HG03558 (cell line): ENCODE data around the gene SNX25.
"Not testable (repeated sequence)": the region's sequence is repeated elsewhere in the genome, so short reads cannot be mapped to it uniquely, and the experiment has no call there.

Experiments used
- ATAC-seq: cut with Tn5 transposase; IDR thresholded peaks from one replicate; pipeline ENCODE4 v1.9.1; 2021; ENCODE audit warnings: moderate number of reproducible peaks; ENCODE audit not compliant: unreplicated experiment; ENCODE audit errors: extremely low read depth

Gene SNX25

DNA sequence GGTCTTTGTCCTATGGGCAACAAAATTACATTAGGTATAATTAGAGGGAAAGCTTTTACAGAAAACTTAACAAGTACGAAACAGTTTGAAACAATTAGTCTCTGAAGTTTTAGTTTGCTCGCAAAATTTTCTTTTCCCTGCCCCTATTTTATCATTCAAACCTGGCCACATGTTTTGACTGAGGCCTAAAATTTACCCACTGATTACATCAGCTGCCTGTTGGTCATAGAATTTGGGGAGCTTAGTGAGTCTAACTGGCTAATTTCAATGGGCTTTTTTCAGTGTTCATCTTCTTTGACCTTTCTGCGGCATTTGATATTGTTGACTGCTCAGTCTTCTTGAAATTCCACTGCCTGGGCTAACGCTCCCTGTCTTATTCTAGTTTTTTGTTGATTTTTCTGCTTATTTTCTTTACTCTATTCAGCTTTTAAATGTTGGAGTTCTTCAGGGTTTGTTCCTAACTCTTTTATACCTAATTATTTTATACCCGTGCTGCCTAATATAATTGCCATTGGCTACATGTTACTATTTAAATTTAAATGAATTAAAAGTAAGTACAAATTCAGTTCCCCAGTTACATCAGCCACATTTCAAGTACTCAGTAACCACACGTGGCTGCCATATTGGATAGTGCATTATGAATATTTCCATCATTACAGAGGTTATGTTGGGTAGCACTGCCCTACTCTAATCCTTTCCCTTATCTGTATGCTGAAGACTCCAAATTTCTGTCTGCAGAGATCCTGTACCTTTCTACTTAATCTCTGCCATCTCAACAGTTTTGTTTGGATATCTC lies 87.5 kb downstream of the SNX25 start:
- ATAC-seq: no peak

DNA sequence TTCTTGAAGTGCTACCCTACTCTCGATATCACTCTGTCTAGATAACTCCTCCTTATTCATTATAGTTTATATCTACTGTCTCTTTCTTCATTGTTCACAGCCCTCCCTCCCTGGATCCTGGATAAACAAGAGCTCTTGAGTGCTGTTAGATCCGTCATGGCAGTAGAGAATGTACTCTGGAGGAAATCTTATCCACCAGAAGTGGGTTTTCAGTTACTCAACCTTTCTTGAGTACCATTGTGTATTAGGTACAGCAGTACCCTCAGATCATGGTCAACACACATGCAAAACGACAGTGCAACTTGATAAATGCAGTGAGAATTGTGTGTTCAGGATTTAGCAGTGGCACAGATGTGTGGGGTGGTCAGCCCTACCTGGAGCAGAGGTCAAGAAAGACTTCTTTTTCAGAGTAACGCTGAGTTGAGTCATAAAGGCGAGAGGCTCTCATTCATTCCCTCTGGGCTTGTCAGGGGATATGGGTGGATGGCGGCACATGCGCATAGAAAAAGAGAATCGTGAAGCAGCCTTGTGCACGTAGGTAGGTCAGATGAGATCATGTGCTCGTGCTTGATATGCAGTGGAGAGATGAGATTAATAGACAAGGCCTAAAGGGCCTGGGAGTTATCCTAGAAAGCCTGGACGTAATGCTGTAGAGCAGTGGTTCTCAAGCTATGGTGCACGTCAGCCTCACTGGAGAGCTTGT lies 89.5 kb downstream of the SNX25 start:
- no peak for ATAC-seq

DNA sequence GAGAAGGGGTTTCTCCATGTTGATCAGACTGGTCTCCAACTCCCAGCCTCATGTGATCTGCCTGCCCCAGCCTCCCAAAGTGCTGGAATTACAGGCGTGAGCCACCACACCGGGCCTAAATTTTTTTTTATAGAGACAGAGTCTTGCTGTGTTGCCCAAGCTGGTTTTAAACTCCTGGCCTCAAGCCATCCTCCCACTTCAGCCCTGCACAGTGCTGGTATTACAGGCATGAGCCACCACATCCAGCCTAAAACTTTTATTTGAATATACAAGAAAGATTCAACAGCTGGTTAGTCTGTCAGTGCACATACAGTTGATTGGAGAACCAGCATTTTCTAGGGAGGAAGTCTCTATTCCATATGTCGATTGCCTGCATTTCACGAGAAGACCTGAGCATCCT lies 95.1 kb downstream of the SNX25 start:
- ATAC-seq: no peak

DNA sequence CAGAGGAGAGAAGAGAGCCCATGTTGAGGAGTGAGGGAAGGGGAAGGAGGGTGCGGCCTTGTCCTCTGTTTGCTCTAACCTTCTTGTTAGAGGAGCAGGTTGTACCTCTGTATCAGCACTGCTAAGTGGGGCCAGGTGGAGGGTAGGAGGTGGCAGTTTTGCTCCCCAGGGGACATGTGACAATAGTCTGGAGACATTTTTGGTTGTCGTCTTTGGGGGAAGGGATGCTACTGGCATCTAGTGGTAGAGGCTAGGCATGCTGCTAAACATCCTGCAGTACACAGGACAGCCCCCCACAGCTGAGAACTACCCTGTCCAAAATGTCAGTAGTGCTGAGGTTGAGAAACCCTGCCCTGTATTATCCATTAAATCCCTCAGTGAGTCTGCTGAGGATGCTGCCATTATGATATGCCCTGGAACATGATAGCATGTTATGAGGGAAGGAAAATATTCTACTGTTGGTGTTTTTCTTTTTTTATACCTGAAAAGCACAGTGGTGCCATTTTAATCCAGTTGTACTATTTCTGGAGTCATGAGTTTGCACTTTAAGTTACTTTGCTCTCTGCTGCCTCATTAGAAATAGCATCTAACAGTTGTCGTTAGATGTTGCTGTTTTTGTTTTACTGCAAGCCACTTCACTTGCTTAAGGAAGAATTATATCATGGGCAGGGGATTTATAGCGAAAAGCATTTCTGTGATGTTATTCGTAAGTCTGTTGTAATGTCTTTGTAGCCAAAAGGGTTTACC lies 95.7 kb downstream of the SNX25 start:
- no peak for ATAC-seq

DNA sequence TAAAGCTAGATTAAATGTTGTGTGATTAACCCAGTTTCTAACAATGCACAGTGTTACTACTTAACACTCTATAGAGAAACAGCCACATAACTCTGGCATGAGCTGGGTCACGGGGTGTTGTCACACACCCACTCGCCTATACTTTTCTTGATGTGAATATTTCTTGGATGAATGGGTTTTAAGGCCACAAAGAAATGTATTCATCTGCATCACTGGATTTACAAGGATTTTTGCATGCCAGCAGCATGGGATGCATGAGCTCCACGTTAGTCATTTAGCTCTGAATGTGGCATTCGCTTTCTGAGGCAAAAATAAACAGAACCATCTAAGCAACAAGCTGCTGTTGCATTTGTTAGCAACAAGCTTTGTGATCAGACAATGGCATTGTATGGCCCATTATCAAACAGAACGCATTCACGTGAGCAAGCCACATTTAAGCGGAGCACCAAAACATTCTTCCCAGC lies 96.6 kb downstream of the SNX25 start:
- ATAC-seq: no peak

DNA sequence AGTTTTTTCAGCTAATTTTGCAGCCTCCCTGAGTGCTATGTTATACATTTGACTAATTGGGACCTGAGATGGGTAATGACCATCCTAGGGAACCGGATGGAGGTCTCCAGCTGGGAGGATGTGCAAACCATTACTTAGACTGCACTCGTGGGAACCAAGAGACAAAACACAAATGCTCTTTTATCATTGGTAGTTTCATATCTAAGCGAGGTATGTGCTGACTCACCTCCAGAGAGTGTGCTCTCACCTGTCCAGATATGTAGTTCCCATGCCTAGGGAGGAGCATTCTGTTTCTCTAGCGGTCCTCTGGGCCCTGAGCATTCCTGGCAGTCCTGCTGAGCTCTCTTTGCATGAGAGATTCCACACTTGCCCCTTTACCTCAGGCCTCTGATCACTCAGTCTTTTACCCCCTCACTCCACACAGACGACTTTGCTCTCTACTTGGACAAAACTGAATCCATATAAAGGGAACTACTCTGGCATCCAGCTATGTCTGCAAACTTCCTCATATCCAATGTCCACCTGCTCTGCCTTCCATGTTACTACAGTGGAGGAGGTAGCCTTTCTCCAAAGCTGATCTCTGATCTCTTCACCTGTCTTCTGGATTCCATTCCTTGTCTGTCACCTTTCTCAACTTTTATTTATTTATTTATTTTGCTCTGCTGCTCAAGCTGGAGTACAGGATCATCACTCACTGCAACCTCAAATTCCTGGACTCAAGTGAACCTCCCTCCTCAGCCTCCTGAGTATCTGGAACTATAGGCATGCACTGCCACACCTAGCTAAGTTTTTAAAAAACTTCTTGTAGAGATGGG lies 97.9 kb downstream of the SNX25 start:
- ATAC-seq: peak; percentile 61

DNA sequence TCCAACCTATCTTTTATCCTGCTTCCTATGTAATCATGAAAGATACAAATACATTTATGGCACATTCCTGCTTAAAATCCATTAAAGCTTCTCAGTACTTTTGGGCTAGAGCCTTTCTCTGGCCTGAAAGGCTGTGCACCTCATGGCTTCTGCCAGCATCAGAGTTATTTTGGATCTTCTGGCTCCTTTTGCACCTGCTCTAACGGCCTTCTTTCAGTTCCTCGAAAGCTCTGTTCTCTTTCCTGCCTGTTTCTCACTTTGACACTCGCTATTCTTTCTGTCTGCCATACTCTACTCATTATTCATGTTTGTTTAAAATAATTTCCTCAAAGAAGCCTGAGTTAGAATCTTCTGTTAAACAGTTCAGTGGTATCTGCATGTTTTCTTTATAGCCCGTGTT lies 100.4 kb downstream of the SNX25 start:
- peak; percentile 35 for ATAC-seq

DNA sequence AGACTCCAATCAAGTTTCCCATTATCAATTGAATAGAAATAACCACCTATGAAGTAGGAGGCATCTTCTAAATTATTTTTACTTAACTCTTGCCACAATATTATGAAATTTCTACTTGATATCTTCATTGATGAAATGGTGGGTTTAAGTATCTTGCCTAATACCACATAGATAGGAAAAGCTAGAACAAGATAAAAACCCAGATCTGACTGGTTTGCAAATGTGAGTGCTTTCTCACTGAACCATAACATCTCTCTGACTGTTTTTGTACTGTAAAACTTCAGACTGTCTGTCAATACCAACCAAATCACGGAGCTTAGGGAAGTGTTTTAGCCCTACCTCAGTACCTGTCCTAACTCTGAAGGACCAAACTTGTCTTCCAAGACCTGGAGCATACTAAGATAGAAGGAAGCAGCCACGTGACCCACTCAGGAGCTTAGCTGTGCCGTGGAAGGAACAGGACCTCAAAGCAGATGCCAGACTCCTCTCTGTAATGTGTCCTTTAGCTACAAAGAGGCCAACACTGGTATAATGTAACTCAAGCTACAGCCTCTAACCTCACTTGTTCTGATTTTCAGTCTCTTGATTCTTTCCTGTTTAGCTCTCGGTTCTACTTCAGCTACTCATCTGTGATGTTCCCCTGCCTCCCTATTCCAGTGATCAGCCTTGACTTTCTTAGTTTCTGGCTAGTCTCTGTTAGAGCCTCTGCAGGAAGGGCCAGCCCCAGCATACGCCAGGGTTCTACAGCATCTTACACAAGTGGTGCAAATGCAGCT lies 101.9 kb downstream of the SNX25 start:
- ATAC-seq: no peak

DNA sequence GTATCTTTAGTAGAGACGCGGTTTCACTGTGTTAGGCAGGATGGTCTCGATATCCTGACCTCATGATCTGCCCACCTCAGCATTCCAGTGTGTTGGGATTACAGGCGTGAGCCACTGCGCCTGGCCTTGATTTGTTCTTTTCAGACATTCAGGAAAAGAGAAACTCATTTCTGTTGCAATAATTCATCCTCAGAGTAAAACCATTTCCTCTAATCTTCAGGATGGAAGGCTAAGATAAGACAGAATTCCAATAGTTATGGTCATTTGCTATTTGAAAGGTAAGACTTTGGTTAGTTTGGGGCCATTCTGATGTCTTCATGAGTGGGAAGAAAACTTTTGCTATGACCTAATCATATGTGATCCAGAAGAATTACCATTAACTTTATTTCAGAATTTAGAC lies 103.3 kb downstream of the SNX25 start:
- ATAC-seq: no peak

DNA sequence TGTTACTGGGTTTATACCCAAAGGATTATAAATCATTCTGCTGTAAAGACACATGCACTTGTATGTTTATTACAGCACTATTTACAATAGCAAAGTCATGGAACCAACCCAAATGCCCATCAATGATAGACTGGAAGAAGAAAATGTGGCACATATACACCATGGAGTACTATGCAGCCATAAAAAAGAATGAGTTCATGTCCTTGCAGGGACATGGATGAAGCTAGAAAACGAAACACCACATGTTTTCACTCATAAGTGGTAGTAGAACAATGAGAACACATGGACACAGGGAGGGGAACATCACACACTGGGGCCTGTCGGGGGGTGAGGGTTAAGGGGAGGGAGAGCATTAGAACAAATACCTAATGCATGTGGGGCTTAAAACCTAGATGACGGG lies 108.1 kb downstream of the SNX25 start:
- ATAC-seq: not testable (repeated sequence)

DNA sequence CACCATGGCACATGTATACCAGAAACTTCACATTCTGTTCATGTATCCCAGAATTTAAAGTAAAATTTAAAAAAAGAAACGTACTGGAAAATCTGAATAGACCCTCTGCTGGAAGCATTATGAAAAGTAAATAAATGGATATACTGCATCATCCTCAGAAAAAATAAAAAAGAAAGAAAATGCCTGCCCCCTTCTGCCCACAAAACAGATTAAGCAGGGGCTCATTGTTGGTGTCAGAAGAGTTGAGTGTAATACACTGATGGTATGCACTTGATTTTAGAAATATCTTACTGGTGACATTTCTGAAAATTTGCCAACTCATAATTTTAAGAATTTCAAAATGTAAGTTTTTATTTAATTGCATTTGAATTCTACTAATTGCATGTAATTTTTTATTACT lies 108.5 kb downstream of the SNX25 start:
- ATAC-seq: no peak

DNA sequence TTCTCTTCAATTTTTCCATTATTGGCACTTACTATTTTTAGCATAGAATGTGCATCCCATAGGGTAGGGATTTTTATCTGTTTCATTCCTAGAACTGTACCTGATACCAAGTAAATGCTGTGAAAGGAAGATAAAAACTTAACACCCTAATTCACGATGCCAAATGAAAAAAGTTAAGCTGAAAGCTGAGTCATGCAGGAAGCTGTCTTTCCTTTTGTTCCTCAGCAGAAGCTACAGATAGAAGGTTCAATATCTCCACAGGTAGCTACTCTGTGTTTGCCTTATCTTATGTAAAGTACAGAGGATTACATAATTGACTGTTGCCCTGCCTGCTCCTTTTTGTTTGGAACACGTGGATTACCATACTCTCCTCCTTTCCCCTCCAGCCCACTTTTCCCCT lies 109.3 kb downstream of the SNX25 start:
- ATAC-seq: no peak

DNA sequence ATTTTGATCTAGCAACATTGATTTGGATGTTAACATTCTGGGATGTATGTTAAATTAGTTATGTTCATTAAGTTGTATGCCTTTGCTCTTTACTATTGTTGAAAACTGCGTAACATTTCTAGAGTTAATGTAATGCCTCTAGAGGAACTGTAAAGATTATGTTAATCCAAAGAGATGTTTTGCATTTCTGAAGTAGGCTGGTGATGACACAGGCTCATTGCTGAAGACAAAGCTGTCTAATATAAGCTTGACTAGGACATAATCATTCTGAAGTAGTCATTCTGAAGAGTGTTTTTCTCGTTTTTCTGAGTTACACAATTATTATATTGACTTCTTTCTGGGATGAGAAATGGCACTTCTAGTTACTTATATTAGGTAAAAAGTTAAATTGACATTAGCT lies 113.4 kb downstream of the SNX25 start:
- ATAC-seq: no peak

DNA sequence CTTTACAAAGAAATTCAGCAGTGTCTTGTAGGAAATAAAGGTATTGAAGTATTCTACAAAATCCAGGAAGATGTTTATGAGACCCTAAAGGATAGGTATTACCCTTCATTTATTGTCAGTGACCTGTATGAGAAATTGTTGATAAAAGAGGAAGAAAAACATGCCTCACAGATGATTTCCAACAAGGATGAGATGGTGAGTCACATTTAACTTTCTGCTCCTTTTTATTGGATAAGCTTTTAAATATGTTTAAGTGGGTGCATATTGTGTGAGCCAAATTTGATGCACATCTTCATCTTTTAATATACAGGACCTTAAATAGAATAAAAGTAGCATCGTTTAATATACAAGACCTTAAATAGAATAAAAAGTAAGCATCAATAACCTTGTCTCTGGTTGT lies 114.2 kb downstream of the SNX25 start:
- no peak for ATAC-seq

DNA sequence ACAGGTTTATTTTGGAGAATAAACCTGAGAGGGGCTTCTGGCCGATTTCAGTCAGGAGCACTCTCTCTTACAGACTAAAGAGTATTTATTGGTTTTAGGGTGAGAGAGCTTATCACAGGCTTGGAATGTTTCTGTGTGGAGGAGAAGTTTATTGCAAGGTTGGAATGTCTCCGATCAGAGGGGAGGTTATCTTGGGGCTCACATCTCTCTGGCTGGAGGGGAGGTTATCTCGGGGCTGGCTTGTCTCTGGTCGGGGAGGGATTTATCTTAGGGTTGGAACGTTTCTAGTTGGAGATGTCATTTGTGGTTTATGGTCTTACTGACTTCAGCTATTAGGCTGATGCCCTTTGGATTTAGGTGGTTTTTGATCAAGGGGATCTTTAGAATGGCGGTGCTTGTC lies 115.0 kb downstream of the SNX25 start:
- ATAC-seq: not testable (repeated sequence)

DNA sequence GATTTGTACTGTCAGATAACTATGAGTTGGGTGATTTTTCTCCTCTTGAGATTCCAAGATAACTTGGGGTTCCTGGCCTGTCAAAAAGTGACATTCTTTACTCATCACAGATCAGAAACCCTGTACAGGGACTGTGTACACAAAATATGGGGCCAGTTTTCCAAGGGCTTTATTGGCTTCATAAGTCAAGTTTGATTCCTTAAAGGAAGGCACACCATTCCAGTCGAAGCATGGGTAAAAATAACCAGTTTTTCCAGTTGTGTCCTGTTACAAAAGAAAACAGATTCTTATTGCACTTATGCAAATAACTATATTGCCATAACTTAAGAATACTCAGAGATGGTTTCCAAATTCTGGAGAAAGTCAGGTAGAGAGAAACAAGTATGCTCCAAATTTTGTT lies 116.3 kb downstream of the SNX25 start:
- ATAC-seq: not testable (repeated sequence)

DNA sequence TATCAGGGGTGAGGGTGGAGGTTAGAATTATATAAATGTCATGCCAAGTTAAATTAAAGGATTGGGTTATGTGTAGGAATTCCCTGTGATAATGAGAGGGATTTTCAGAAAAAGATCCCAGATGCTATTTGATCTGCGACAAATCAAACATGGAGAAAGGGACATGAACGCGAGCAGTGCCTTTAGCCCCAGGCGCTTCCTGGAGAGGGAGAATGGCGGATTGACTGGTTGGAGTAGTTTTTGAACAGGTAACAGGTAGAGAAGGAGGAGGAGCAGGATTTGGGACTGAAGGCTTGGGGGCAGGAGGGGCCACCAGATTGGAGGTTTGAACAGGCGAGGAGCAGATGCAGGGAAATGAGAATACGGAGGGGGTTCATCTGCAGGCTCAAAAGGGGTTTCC lies 119.2 kb downstream of the SNX25 start:
- no peak for ATAC-seq

DNA sequence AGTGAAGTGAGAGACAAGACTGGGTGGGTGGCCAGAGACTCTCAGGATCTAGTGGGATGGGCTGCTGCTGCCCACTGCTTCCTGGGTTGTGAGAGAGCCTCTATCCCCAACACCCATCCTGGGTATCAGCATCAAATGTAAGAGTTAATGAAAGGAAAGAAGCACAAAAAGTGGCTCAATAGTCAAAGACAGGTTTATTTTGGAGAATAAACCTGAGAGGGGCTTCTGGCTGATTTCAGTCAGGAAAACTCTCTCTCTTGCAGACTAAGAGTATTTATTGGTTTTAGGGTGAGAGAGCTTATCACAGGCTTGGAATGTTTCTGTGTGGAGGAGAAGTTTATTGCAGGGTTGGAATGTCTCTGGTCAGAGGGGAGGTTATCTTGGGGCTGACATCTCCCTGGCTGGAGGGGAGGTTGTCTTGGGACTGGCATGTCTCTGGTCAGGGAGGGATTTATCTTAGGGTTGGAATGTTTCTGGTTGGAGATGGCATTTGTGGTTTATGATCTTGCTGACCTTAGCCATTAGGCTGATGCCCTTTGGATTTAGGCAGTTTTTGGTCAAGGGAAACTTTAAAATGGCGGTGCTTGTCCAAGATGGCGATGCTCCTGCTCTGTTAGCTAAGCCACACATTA lies 120.6 kb downstream of the SNX25 start:
- ATAC-seq: not testable (repeated sequence)
